Right lobe of liver (tissue), 6 donors: Measurements from ENCODE around the gene MN1. TPM values are rescaled to one million over a fixed set of nuclear protein-coding genes. Genes with fewer than 3 reads are reported as not detected.

Experiments
- ATAC-seq, 4 donors: fragments of 200-7000 bp; cut with Tn5 transposase; one replicate each; pipeline ENCODE4 v1.9.1; 2020; ENCODE audit warnings: mild to moderate bottlenecking in 4 of 4, moderate library complexity in 4 of 4
- DNase-seq, 3 donors: peaks; one replicate each; pipeline ENCODE4 v3.0.0-alpha.2; 2020
- H3K27ac ChIP-seq, 3 donors: fragments of 200-600 bp; one replicate each; pipeline ENCODE4 v1.8.0; 2022
- H3K27me3 ChIP-seq, 2 donors: fragments of 200-600 bp; one replicate each; pipeline ENCODE4 v1.8.0; 2022
- H3K36me3 ChIP-seq, 4 donors: fragments of 200-600 bp; sonication (generic) in 1 of 4; one replicate each; pipeline versions ENCODE4 v1.5.1 to v1.8.0; 2017 to 2022; ENCODE audit warnings: control low read depth in 1 of 4
- H3K4me1 ChIP-seq, 4 donors: fragments of 200-600 bp; sonication (generic) in 1 of 4; one replicate each; pipeline versions ENCODE4 v1.5.1 to v1.8.0; 2017 to 2022; ENCODE audit warnings: control low read depth in 1 of 4
- H3K4me3 ChIP-seq, 3 donors: fragments of 200-600 bp; one replicate each; pipeline ENCODE4 v1.8.0; 2022
- H3K9me3 ChIP-seq, 4 donors: fragments of 200-600 bp; sonication (generic) in 1 of 4; one replicate each; pipeline versions ENCODE4 v1.5.1 to v1.8.0; 2017 to 2022; ENCODE audit warnings: control low read depth in 1 of 4
- POLR2A ChIP-seq: fragments of 450-650 bp; IDR thresholded peaks from one replicate; pipeline ENCODE4 v1.6.1; 2017; ENCODE audit warnings: antibody characterized with exemption, mild to moderate bottlenecking
- WGBS: methylation state at CpG from one replicate; pipeline ENCODE4 v1.1.6; 2018; ENCODE audit warnings: low coverage, low lambda C conversion rate; ENCODE audit not compliant: insufficient coverage; ENCODE audit errors: missing lambda C conversion rate; 5-methylcytosine and 5-hydroxymethylcytosine counted together
- intact Hi-C, 2 donors: fragments of 100-400 bp; cut with DNase I; formaldehyde crosslinking; loops; one replicate each; pipeline versions ENCODE4 v1.11.2 to v1.14.1; 2022
- total RNA-seq, 6 experiments: library from RNA; depleted of rRNA in 2 of 6; stranded (reverse); fragments of >200 nt in 2 of 6; fragmentation: NEBNext Ultra II Directional in 3 of 6; extraction: Animal tissue kit (Norgen Biotek cat#: 25700) in 3 of 6; gene quantifications; one replicate each; pipeline versions ENCODE4 v1.1.0 to v1.2.4, GENCODE V29; 2016 to 2023
- TF ChIP-seq, protein P1 (sequence below), 4 donors: fragments of 200-600 bp in 3 of 4; fragments of 450-650 bp in 1 of 4; IDR thresholded peaks; one replicate each; pipeline versions ENCODE4 v1.5.1 to v1.8.0; 2016 to 2022; ENCODE audit warnings: antibody characterized with exemption in 4 of 4, mild to moderate bottlenecking in 2 of 4
- donor health status: DM: no; HTN: yes; CAD: no.
- donor health status: DM: no; HTN: no; CAD: no.
- donor health status: DM: no; HTN: no; CAD: no.
- donor health status: DM: no; HTN: yes; CAD: no.
- donor health status: DM: no; HTN: yes; CAD: no.

The MN1 gene
- total RNA-seq, 6 experiments from 2014 or later: 0.10 to 0.77 (median 0.46) TPM

DNA sequence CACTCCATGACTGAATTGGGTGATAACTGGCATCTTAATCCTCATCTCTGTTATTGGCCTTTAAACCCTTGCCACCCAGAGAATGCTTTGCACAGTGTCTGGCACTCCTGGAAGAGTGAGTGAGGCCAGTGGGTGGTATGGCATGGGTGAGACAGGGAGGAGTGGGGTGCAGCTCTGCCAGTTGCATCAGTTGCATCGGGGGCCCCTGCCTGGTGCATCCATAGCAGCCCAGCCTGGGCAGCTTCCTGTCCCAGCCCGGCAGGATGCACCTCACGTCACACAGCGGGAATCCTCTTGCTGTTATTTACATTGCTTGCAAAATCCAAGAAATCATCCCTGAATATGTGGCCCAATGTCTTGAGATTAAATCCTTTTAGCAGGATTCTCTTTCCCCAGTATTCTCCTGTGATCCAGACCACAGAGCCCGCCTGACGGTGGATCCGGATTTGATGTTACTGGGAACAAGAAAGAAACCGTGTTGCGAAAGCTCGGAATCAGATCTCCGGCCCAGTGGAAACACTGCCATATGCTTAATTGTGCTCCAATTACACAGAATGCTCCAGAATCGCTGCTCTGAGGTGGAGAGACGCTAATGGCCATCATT lies 37.6 kb upstream of the MN1 start:
- H3K9me3 ChIP-seq: no peaks in the 10 kb centered on the region
- DNase-seq: peak in 1 of 3 donors; percentile 23
- no peaks in the 10 kb centered on the region for H3K36me3 ChIP-seq
- no peak for ATAC-seq
- H3K27ac ChIP-seq: no peak overlapping the region
- TF ChIP-seq, protein P1, sequence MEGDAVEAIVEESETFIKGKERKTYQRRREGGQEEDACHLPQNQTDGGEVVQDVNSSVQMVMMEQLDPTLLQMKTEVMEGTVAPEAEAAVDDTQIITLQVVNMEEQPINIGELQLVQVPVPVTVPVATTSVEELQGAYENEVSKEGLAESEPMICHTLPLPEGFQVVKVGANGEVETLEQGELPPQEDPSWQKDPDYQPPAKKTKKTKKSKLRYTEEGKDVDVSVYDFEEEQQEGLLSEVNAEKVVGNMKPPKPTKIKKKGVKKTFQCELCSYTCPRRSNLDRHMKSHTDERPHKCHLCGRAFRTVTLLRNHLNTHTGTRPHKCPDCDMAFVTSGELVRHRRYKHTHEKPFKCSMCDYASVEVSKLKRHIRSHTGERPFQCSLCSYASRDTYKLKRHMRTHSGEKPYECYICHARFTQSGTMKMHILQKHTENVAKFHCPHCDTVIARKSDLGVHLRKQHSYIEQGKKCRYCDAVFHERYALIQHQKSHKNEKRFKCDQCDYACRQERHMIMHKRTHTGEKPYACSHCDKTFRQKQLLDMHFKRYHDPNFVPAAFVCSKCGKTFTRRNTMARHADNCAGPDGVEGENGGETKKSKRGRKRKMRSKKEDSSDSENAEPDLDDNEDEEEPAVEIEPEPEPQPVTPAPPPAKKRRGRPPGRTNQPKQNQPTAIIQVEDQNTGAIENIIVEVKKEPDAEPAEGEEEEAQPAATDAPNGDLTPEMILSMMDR (IDR thresholded peaks at IDR 0.05): no peak
- no peak for TF ChIP-seq POLR2A
- H3K4me3 ChIP-seq: no peak overlapping the region
- no peaks in the 10 kb centered on the region for H3K27me3 ChIP-seq
- intact Hi-C loops: no loop called here
- H3K4me1 ChIP-seq: no peaks in the 10 kb centered on the region
- 62% methylated on average over 8 of the region's 13 CpGs for WGBS

DNA sequence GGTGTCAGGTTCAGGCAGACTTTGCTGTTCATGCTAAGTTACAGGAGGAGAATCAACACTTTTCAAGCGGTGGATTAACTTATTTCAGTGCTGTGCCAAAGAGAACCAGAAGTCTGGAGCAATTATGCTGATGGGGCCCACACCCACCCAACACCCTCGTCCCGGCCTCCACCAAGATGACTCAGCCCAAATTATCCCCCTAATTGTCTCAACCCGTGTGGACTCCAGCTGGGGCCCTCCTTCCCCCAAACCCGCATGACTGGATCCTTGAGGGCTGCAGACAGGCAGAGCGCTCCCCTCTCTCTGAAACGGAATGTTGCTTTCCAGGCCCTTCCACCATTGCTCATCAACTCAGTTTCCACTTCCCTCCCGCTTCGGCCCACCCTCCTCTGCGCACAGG lies 34.6 kb upstream of the MN1 start:
- no peak for TF ChIP-seq POLR2A
- TF ChIP-seq, protein P1 (IDR thresholded peaks at IDR 0.05): no peak
- Histone ChIP-seq H3K9me3 (no peaks in the 10 kb centered on the region), H3K4me1 (no peaks in the 10 kb centered on the region), H3K4me3 (no peak overlapping the region), H3K27ac (no peak overlapping the region), H3K27me3 (no peaks in the 10 kb centered on the region), H3K36me3 (no peaks in the 10 kb centered on the region)
- ATAC-seq (no peak), DNase-seq (no peak)
- WGBS: 80% methylated on average over 8 of the region's 10 CpGs
- intact Hi-C loops: no loop called here

DNA sequence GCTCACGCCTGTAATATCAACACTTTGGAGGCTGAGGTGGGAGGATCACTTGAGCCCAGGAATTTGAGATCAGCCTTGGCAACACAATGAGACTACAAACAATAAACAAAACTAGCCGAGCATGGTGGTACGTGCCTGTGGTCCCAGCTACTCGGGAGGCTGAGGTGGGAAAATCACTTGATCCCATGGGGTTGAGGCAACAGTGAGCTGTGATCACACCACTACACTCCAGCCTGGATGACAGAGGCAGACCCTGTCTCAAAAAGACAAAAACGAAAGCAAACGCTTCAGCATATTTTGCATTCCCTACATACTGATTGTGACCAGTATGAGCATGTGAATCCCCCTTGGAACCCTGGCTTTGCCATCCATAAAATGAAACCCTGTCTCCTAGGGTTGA lies 33.9 kb upstream of the MN1 start:
- WGBS: 90% methylated on average over 3 of the region's 6 CpGs
- TF ChIP-seq, protein P1 (IDR thresholded peaks at IDR 0.05): no peak
- TF ChIP-seq POLR2A: no peak
- ATAC-seq: no peak
- intact Hi-C loops: no loop called here
- no peaks in the 10 kb centered on the region for H3K27me3 ChIP-seq
- no peaks in the 10 kb centered on the region for H3K9me3 ChIP-seq
- no peak overlapping the region for H3K27ac ChIP-seq
- no peaks in the 10 kb centered on the region for H3K36me3 ChIP-seq
- no peaks in the 10 kb centered on the region for H3K4me1 ChIP-seq
- no peak for DNase-seq
- no peak overlapping the region for H3K4me3 ChIP-seq

DNA sequence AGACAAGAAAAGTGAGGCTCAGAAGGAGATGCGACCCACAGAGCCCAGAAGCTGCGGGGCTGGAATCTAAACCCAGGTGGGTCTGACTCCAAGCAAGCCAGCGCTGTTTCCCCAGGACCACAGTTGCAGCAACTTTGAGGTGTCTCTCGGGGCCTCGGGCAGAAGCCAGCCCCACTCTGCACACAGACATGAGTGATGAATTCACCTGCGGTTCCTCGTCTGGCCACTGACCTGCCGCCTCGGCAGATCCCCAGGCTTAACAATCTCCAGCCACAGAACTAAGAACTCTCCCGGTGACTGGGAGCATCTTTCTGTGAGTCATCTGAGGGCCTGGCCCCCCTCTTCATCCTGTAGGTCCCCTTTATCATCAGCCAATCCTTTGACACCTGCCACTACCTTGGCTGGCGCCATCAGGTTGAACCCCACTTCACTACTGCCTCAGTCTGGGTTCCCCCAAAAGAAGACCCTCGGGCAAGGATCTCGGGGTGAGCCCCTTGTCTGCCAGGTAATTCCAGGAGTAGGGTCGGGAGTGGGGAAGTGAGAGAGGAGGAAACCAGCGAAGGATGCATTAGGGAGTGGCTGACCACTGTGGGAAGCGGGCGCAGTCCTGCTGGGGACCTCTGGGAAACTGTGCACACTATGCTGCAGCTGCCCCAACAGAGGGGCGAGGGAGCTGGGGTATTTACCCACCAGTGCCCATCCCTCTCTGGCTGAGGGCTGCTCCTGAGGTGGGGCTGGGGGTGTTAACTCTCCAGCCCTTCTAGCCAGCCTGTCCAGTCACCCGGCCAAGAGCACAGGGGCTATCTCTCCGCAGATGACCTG lies 33.0 kb upstream of the MN1 start:
- Histone ChIP-seq H3K27me3 (no peaks in the 10 kb centered on the region), H3K36me3 (no peaks in the 10 kb centered on the region), H3K27ac (no peak overlapping the region), H3K4me3 (no peak overlapping the region), H3K4me1 (no peaks in the 10 kb centered on the region), H3K9me3 (no peaks in the 10 kb centered on the region)
- peak in 1 of 4 donors; percentile 18 for ATAC-seq
- DNase-seq: peak in 1 of 3 donors; percentile 26
- 95% methylated on average over 6 of the region's 20 CpGs for WGBS
- TF ChIP-seq POLR2A: no peak
- TF ChIP-seq, protein P1 (IDR thresholded peaks at IDR 0.05): no peak
- intact Hi-C loops: no loop called here
